ENCODE measurements around the gene IGFBP4.

DNA sequence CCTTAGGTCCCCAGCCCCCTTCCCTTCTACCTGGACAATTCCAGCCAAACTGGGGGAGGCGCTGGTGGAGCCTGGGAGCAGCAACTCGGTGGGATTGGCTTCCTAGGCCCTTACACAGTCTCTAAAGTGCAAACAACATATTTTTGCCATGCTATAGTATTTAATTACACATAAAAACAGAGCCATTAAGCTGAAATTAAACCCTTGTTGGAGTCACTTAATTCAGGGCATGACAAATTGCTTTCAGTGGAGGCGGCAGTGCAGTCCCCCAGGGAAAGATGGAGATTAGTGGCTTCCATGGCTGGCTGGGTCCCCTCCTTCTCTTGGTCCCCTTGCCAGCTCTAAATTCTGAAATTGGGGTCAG, 17.3 kb downstream of the IGFBP4 start:
- no peak for TF ChIP-seq POLR2A (IDR thresholded peaks at IDR 0.05)
- TF ChIP-seq, protein P1, sequence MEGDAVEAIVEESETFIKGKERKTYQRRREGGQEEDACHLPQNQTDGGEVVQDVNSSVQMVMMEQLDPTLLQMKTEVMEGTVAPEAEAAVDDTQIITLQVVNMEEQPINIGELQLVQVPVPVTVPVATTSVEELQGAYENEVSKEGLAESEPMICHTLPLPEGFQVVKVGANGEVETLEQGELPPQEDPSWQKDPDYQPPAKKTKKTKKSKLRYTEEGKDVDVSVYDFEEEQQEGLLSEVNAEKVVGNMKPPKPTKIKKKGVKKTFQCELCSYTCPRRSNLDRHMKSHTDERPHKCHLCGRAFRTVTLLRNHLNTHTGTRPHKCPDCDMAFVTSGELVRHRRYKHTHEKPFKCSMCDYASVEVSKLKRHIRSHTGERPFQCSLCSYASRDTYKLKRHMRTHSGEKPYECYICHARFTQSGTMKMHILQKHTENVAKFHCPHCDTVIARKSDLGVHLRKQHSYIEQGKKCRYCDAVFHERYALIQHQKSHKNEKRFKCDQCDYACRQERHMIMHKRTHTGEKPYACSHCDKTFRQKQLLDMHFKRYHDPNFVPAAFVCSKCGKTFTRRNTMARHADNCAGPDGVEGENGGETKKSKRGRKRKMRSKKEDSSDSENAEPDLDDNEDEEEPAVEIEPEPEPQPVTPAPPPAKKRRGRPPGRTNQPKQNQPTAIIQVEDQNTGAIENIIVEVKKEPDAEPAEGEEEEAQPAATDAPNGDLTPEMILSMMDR (IDR thresholded peaks at IDR 0.05): no peak

Data from body of pancreas (tissue), 4 donors.